Hepatic stellate cell (primary cell): ENCODE measurements around the gene PARL.

Source experiments
- DNase-seq: peaks from one replicate; pipeline ENCODE4 v3.0.0; 2011; ENCODE audit warnings: low spot score

The PARL gene

GRCh38 chr3:183884427-183885296 lies at the start of gene PARL:
Gene PARL (minus strand): TSS chr3:183884880. CDS start chr3:183884846, 34 bp downstream.
- peak; percentile 93 for DNase-seq

- DNase-seq = no peak
These were observed 48.5 kb upstream of the PARL start for GRCh38 chr3:183933160-183933559.

GRCh38 chr3:183931881-183932280 lies 47.2 kb upstream of the PARL start:
- DNase-seq = no peak

- no peak for DNase-seq
These were observed 45.4 kb upstream of the PARL start for GRCh38 chr3:183930086-183930485.

- DNase-seq = no peak
These were observed 42.4 kb upstream of the PARL start for GRCh38 chr3:183927059-183927458.

- DNase-seq = no peak
These were observed 40.3 kb upstream of the PARL start for GRCh38 chr3:183924956-183925355.

GRCh38 chr3:183924543-183924942 lies 39.9 kb upstream of the PARL start:
- DNase-seq = no peak

GRCh38 chr3:183922421-183922820 lies 37.7 kb upstream of the PARL start:
- DNase-seq = no peak

GRCh38 chr3:183921096-183921495 lies 36.4 kb upstream of the PARL start:
- DNase-seq = no peak

- DNase-seq = no peak
These were observed 35.7 kb upstream of the PARL start for GRCh38 chr3:183920416-183920815.

GRCh38 chr3:183918178-183918577 lies 33.5 kb upstream of the PARL start:
- no peak for DNase-seq

GRCh38 chr3:183917776-183918175 lies 33.1 kb upstream of the PARL start:
- DNase-seq = no peak

- DNase-seq = no peak
These were observed 30.2 kb upstream of the PARL start for GRCh38 chr3:183914856-183915255.

- no peak for DNase-seq
These were observed 28.9 kb upstream of the PARL start for GRCh38 chr3:183913580-183913920.

- no peak for DNase-seq
These were observed 28.4 kb upstream of the PARL start for GRCh38 chr3:183912895-183913579.

GRCh38 chr3:183911763-183912506 lies 27.3 kb upstream of the PARL start:
- no peak for DNase-seq

GRCh38 chr3:183911087-183911486 lies 26.4 kb upstream of the PARL start:
- no peak for DNase-seq

GRCh38 chr3:183909030-183909600 lies 24.4 kb upstream of the PARL start:
- DNase-seq = no peak

- DNase-seq = no peak
These were observed 23.2 kb upstream of the PARL start for GRCh38 chr3:183907911-183908331.

GRCh38 chr3:183907176-183907575 lies 22.5 kb upstream of the PARL start:
- no peak for DNase-seq

- no peak for DNase-seq
These were observed 21.7 kb upstream of the PARL start for GRCh38 chr3:183906234-183906921.
